Measurements from ENCODE around the gene MEGF6.

GRCh38 chr1:3498246-3498930 is 112.9 kb downstream of the MEGF6 start:
- no peak for TF ChIP-seq CTCF (IDR thresholded peaks at IDR 0.05)
- no peak for TF ChIP-seq EZH2 (IDR thresholded peaks at IDR 0.05; ENCODE audit: borderline replicate concordance, insufficient read depth, low read depth, low read length, poor library complexity, severe bottlenecking)
